ENCODE data around the gene C6orf15. TPM values are rescaled to one million over a fixed set of nuclear protein-coding genes. Genes with fewer than 3 reads are reported as not detected.

Gene C6orf15
- total RNA-seq, 1 donor: not detected

DNA sequence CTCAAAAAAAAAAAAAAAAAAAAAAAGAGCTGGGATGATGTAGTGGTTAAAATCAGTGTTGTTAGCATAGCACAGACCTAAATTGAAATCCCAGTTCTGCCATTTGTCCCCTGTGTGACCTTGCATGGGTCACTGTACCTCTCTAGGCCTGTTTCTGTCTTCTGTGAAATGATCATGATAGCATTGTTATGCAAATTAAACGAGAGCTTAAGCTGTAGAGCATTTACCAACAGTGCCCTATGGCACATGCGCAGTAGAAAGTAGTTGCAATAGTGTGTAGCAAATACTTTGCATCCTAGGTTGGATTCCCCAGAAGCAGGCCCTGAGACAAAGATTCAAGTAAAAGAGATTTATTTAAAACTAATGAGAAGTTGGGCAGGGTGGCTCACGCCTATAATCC is 19.2 kb upstream of the C6orf15 start:
- Histone ChIP-seq H3K4me3 (ENCODE audit: insufficient read depth, low read length) (no peak overlapping the region), H3K79me2 (ENCODE audit: insufficient read depth, low read length) (no peaks in the 10 kb centered on the region), H3K27ac (ENCODE audit: low read depth, low read length) (no peak overlapping the region), H3K9me3 (ENCODE audit: low read depth, low read length) (no peaks in the 10 kb centered on the region), H3K4me2 (ENCODE audit: insufficient read depth, low read length) (no peak overlapping the region), H3K4me1 (ENCODE audit: insufficient read depth, low read length) (peaks cover under 1% of the 10 kb centered on the region), H4K20me1 (ENCODE audit: insufficient read depth, low read length) (no peaks in the 10 kb centered on the region), H3K27me3 (ENCODE audit: insufficient read depth, low read length) (peaks cover 23% of the 10 kb centered on the region), H2AFZ (ENCODE audit: low read length) (no peak overlapping the region), H3K36me3 (ENCODE audit: insufficient read depth, low read length) (no peaks in the 10 kb centered on the region)
- TF ChIP-seq, protein P1, sequence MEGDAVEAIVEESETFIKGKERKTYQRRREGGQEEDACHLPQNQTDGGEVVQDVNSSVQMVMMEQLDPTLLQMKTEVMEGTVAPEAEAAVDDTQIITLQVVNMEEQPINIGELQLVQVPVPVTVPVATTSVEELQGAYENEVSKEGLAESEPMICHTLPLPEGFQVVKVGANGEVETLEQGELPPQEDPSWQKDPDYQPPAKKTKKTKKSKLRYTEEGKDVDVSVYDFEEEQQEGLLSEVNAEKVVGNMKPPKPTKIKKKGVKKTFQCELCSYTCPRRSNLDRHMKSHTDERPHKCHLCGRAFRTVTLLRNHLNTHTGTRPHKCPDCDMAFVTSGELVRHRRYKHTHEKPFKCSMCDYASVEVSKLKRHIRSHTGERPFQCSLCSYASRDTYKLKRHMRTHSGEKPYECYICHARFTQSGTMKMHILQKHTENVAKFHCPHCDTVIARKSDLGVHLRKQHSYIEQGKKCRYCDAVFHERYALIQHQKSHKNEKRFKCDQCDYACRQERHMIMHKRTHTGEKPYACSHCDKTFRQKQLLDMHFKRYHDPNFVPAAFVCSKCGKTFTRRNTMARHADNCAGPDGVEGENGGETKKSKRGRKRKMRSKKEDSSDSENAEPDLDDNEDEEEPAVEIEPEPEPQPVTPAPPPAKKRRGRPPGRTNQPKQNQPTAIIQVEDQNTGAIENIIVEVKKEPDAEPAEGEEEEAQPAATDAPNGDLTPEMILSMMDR (IDR thresholded peaks at IDR 0.05; ENCODE audit: extremely low read depth, low read depth, low read length): no peak
- DNase-seq (ENCODE audit: insufficient read length, low spot score, missing footprints): peak; percentile 17

- no peak overlapping the region for H3K4me3 ChIP-seq (ENCODE audit: insufficient read depth, low read length)
- no peak overlapping the region for H2AFZ ChIP-seq (ENCODE audit: low read length)
- H3K27me3 ChIP-seq (ENCODE audit: insufficient read depth, low read length): peaks cover 23% of the 10 kb centered on the region
- no peaks in the 10 kb centered on the region for H4K20me1 ChIP-seq (ENCODE audit: insufficient read depth, low read length)
- H3K27ac ChIP-seq (ENCODE audit: low read depth, low read length): no peak overlapping the region
- H3K36me3 ChIP-seq (ENCODE audit: insufficient read depth, low read length): no peaks in the 10 kb centered on the region
- no peaks in the 10 kb centered on the region for H3K79me2 ChIP-seq (ENCODE audit: insufficient read depth, low read length)
- no peaks in the 10 kb centered on the region for H3K9me3 ChIP-seq (ENCODE audit: low read depth, low read length)
- no peak for DNase-seq (ENCODE audit: insufficient read length, low spot score, missing footprints)
- H3K4me1 ChIP-seq (ENCODE audit: insufficient read depth, low read length): peaks cover 8% of the 10 kb centered on the region
- TF ChIP-seq, protein P1 (IDR thresholded peaks at IDR 0.05; ENCODE audit: extremely low read depth, low read depth, low read length): no peak
- no peak overlapping the region for H3K4me2 ChIP-seq (ENCODE audit: insufficient read depth, low read length)
These were observed 18.4 kb upstream of the C6orf15 start for GRCh38 chr6:31130751-31131150.

GRCh38 chr6:31129130-31129529 is 16.8 kb upstream of the C6orf15 start:
- Histone ChIP-seq H3K79me2 (ENCODE audit: insufficient read depth, low read length) (no peaks in the 10 kb centered on the region), H4K20me1 (ENCODE audit: insufficient read depth, low read length) (no peaks in the 10 kb centered on the region), H2AFZ (ENCODE audit: low read length) (no peak overlapping the region), H3K36me3 (ENCODE audit: insufficient read depth, low read length) (no peaks in the 10 kb centered on the region), H3K27ac (ENCODE audit: low read depth, low read length) (no peak overlapping the region), H3K4me1 (ENCODE audit: insufficient read depth, low read length) (peaks cover 17% of the 10 kb centered on the region), H3K27me3 (ENCODE audit: insufficient read depth, low read length) (peaks cover 23% of the 10 kb centered on the region), H3K4me3 (ENCODE audit: insufficient read depth, low read length) (no peak overlapping the region), H3K4me2 (ENCODE audit: insufficient read depth, low read length) (no peak overlapping the region), H3K9me3 (ENCODE audit: low read depth, low read length) (no peaks in the 10 kb centered on the region)
- DNase-seq (ENCODE audit: insufficient read length, low spot score, missing footprints): no peak
- TF ChIP-seq, protein P1 (IDR thresholded peaks at IDR 0.05; ENCODE audit: extremely low read depth, low read depth, low read length): no peak

- peak; percentile 90 for DNase-seq (ENCODE audit: insufficient read length, low spot score, missing footprints)
- no peak overlapping the region for H2AFZ ChIP-seq (ENCODE audit: low read length)
- H3K27ac ChIP-seq (ENCODE audit: low read depth, low read length): no peak overlapping the region
- no peak overlapping the region for H3K4me3 ChIP-seq (ENCODE audit: insufficient read depth, low read length)
- no peaks in the 10 kb centered on the region for H3K36me3 ChIP-seq (ENCODE audit: insufficient read depth, low read length)
- H3K4me1 ChIP-seq (ENCODE audit: insufficient read depth, low read length): peaks cover 19% of the 10 kb centered on the region
- peaks cover 23% of the 10 kb centered on the region for H3K27me3 ChIP-seq (ENCODE audit: insufficient read depth, low read length)
- no peaks in the 10 kb centered on the region for H3K79me2 ChIP-seq (ENCODE audit: insufficient read depth, low read length)
- H3K4me2 ChIP-seq (ENCODE audit: insufficient read depth, low read length): no peak overlapping the region
- TF ChIP-seq, protein P1 (IDR thresholded peaks at IDR 0.05; ENCODE audit: extremely low read depth, low read depth, low read length): peak; percentile 85
- no peaks in the 10 kb centered on the region for H3K9me3 ChIP-seq (ENCODE audit: low read depth, low read length)
- H4K20me1 ChIP-seq (ENCODE audit: insufficient read depth, low read length): no peaks in the 10 kb centered on the region
These were observed 15.8 kb upstream of the C6orf15 start for GRCh38 chr6:31128093-31128676.
